CMK (cell line): ENCODE measurements around the gene FARSA.
"Not testable (repeated sequence)": the region's sequence is repeated elsewhere in the genome, so short reads cannot be mapped to it uniquely, and the experiment has no call there.

Source experiments
- DNase-seq: peaks from one replicate; pipeline ENCODE4 v3.0.0-alpha.2; 2010; ENCODE audit warnings: low read depth

The FARSA gene

DNA sequence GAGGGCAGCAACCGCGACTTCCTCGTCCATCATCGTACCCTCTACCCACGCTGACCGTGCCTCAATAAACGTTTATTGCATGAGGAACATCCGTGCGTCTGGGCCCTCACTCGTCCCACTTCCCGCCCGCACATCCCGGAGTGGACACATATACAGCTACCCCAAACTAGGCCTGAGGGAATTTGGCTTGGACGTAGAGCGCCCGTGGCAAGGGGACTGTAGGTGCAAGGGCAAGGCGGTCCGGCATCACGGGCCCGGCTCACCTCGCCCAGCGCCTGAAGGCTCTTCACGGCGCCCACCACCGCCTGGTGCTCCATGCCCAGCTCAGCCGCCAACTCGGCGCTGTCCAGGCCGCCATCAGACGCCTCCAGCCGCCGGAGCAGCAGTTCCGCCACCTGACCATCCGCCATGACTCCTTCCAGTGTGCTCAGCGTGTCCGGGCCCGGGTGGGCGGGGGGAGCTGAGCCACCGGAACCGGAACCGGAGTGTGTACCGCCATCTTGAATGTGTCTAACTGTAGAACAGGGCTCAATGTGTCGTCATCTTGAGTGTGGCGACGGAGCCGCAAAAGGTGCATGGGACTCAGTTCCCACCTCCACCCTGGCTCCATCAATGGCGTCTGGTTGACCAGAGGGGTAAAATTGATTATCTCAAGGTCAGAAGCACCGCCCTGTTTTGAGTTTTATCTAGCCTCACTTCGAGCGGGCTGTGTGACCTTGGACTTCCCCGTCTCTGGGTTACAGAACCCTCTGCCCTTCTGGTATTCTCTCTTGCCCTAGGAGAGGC is at the start of gene FARSA:
FARSA (minus strand) TSS at position 425 of the 786 bp plus-strand sequence; CDS start at position 410, 15 bp downstream.
- DNase-seq, result peak; percentile 79

DNA sequence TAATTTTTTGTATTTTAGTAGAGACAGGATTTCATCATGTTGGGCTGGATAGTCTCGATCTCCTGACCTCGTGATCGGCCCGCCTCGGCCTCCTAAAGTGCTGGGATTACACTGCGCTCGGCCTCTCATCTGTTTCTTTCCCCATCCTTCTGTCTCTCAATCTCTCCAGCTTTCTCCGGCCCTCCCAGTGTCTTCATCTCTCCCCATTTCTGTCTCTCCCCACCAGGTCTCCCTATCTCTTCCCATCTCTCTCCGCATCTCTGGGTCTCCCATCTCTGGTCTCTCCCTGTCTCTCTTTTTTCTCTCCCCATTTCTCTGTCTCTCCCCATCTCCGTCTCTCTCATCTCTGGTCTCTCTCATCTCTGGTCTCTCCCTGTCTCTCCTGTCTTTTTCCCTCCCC is 49.6 kb upstream of the FARSA start:
- no peak for DNase-seq

DNA sequence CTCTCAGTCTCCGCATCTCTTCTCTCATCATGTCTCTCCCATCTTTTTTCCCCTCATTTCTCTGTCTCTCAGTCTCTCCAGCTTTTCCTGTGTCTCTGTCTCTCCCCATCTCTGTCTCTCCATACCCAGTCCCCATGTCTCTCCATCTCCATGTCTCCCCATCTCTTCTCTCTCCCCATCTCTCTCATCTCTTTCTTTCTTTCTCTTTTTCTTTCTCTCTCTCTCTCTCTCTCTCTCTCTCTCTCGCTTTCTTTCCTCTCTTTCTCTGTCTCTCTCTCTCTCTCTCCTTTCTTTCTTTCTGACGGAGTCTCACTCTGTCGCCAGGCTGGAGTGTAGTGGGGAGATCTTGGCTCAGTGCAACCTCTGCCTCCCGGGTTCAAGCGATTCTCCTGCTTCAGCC is 49.1 kb upstream of the FARSA start:
- DNase-seq, result no peak

DNA sequence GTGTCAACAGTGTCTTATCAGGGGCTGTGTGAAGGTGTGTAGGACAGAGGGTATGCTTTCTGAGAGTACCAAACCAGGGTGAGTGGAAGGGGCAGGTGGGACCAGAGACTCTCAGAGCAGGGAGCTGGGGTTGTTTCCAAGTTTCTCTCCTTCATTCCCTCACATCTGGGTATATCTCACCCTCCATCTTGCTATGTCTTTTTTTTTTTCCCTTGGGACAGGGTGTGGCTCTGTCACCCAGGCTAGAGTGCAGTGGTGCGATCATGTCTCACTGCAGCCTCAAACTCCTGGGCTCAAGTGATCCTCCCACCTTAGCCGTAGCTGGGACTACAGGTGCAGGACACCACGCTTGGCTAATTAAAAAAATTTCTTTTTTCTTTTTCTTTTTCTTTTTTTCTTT is 46.5 kb upstream of the FARSA start:
- DNase-seq, result no peak

DNA sequence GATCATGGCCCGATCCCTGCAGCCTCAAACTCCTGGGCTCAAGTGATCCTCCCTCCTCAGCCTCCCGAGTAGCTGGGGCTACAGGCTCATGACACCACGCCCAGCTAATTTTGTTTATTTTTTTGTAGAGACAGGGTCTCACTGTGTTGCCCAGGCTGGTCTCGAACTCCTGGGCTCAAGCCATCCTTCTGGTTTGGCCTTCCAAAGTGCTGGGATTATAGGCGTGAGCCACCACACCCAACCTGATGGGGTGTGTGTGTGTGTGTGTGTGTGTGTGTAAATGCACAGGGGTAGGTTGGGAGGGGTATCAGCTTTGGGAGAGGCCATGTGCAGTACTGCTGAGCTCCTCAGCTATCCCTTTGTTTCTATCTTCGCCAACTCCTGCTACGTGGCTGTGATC is 42.6 kb upstream of the FARSA start:
- not testable (repeated sequence) for DNase-seq

DNA sequence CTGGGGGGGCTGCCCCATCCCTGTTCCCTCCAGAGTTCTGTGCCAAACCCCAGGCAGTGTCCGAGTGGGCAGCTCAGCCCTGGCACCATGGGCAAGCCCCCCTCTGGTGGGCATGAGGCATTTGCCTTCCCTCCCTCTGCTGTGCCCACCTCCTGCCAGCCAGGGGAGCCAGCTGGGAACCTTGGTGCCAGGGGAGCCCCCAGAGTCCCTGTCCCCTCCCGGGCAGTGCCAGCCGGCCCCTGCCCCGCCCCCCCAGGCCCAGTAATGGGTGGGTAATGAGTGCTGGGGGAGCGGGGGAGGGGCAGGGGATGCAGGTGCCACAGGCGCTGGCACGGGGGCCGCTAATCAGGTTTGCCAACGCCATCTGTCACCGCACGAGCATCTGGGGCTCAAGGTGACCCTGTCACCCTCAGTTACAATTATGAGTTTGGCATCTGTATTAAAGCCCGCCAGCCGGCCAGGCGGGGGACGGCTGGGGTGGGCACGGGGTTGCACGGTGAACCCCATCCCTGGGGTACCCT is 41.8 kb upstream of the FARSA start:
- DNase-seq, result no peak

DNA sequence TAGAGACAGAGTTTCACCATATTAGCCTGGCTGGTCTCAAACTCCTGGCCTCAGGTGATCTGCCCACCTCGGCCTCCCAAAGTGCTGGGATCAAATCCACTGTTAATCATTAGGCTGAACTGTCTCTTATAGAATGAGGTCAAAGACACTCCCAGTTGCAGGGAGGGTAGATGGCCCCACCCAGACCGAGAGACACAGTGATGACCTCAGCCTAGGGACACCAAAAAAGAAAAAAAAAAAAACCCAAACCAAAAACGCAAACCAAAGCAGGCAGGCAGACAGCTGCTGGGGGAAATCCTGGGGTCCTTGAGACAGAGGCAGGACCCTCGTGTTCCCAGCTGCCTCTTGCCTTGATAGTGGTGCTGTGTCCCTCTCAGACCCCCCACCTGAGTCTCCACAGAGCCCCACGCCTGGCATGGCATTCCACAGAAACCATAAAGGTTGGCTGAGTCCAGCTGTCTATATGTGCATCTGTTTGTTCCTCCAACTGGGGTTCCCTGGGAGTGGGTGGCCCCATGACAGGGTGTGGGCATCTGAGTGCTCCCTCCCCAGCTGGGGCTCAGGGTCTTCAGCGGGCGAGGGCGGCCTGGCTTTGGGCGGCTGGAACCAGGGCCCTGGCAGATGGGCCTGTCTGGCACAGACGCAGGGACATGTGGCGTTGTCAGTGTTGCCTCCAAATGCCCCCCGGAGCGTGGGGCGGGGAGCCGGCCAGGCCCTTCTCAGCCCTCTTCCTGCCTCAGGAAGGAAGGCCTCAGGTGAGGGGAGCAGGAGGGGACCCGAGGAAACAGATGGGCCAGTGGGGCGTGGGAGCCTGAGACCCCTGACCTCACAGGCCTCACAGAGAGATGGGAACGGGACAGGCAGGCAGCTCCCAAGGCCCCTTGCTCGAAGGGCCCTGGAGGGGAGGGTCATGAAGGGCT is 41.0 kb upstream of the FARSA start:
- DNase-seq, result no peak

DNA sequence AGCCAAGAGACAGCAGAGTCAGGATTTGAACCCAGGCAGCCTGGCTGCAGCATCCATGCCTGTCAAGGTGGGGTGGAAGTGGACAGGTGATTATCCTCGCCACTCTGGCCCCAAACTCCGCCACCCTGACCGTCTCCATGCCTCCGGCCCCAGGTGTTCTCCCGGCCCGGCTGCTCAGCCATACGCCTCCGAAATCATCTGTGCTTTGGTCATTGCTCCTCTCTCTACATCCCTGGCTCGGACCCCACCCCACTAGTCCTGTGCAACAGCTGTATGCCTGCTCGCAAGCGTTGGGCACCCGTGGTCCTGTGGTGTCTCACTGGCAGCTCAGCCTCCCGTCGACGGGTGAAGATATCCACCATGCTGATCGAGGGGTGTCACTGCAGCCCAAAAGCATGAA is 39.7 kb upstream of the FARSA start:
- DNase-seq, result no peak

DNA sequence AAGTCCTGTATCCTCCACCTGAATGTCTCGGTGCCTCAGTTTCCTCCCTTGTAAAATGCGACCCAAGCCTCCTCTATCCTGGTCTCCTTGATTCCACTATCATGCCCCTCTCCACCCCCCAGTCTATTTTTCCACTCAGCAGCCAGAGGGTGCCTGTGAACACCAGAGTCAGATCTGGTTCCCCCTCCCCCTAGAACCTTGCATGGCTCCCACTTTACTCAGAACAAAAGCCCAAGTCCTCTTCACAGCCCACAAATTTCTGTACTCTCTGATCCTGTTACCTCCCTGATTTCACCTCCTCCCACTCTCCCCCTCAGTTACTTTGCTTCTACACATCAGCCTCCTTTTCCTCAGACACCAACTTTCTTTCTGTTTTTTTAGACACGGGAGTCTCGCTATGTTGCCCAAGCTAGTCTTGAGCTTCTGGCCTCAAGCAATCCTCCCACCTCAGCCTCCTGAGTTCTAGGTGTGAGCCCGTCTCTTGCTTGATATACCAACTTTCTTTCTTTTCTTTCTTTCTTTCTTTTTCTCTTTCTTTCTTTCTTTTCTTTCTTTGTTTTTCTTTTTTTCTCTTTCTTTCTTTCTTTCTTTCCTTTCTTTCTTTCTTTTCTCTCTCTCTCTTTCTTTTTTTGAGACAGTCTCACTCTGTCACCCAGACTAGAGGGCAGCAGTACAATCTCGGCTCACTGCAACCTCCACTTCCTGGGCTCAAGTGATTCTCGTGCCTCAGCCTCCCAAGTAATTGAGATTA is 36.7 kb upstream of the FARSA start:
- no peak for DNase-seq

DNA sequence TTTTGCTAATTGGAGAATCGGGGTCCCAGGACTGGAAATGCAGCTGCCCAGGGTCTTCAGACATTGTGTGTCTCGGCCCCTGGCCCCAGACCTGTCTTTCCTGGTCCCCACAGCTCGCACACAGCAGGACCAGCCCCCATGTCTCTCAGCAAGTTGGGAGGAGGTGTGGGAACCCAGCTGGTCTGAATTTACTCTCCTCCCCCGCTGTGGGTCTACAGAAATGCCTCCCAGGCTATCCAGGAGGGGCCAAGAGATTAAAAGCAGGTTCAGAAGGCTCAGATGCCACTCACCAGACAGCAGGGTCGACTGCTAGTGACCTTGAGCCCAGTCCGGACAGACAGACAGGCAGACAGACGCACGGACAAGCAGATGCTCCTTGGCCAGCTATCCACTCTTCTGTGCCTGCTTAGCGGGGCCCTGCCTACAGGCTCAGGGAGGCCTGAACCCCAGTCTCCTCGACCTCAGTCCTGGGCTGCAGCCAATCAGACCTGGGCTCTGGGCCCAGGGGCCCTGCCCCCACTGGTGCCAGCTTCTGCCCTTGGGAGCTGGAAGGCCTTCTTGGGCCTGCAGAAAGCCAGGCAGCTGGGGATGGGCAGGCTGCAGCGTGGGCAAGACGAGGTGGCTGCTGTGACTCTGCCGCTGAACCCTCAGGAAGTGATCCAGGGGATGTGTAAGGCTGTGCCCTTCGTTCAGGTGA is 35.9 kb upstream of the FARSA start, which contains the start of gene DAND5:
DAND5 (plus strand) TSS at position 285 of the 697 bp plus-strand sequence; CDS start at position 370, 85 bp downstream.
- no peak for DNase-seq

DNA sequence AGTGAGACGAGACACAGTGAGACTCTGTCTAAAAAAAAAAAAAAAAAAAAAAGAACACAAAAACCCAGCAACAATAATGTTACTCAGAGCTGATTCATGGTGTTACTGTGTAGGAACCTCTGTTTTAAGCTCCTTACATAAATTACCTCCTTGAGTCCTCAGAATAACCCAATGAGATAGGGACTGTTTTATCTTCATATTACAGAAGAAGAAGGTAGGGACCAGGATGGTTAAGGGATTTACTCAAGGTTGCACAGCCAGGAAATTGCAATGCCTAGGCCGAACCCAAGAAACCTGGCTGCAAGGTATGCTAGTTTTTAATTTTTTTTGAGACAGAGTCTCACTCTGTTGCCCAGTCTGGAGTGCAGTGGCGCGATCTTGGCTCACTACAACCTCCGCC is 34.4 kb upstream of the FARSA start:
- DNase-seq, result no peak

DNA sequence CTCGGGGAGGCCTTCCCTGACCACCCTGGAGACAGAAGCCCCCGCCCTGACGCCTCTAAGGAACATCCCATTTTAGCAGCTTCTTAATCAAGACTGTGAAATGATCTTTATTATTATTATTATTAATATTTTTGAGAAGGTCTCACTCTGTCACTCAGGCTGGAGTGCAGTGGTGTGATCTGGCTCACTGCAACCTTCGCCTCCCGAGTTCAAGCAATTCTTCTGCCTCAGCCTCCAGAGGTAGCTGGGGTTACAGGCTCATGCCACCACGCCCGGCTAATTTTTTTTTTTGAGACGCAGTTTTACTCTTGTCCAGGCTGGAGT is 32.3 kb upstream of the FARSA start:
- DNase-seq, result no peak

DNA sequence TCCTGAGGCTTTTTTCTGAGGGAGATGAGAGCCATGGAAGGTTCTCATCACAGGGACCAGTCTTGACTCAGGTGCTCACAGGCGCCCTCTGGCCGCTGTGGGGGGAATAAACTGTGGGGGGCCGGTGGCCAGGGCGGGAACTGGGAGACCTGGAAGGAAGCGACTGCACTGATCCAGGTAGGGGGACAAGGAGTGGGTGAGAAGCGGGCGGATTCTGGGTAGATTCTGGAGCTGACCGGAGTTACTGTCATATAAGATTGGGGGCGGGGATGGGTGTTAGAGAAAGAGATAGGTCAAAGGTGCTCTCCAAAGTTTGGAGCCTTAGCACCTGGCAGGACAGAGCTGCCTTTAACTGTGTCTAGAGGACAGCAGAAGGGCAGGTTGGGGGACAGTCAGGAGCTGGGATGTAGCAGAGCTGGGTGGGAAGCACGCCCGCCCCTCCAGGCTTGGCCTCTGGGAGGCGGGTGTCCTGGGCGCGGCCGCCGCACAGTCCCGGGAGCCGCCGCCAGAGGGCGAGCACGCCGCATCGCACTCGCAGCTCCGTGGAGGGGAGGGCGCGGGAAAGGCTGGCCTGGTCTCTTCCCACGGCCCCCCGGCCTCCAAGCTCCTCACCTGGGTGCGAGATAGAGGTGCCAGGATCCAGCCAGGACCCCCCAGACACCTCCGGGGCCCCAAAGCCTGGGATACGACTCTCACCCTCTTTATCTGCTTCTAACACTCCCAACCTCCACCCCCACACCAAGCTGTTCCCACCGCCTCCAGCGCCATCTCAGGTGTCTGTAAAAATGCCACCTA is 31.7 kb upstream of the FARSA start:
- DNase-seq, result peak; percentile 58

DNA sequence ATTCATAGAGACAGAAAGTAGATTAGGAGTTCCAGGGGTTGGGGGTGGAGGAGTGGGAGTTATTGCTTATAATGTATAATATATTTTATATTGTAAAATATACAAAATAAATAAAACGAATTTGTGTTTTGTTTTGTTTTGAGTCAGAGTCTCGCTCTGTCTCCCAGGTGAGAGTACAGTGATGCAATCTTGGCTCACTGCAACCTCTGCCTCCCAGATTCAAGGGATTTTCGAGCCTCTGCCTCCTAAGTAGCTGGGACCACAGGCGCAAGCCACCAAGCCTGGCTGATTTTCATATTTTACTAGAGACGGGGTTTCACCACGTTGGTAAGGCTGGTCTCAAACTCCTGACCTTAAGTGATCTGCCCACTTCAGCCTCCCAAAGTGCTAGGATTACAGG is 26.0 kb upstream of the FARSA start:
- no peak for DNase-seq

DNA sequence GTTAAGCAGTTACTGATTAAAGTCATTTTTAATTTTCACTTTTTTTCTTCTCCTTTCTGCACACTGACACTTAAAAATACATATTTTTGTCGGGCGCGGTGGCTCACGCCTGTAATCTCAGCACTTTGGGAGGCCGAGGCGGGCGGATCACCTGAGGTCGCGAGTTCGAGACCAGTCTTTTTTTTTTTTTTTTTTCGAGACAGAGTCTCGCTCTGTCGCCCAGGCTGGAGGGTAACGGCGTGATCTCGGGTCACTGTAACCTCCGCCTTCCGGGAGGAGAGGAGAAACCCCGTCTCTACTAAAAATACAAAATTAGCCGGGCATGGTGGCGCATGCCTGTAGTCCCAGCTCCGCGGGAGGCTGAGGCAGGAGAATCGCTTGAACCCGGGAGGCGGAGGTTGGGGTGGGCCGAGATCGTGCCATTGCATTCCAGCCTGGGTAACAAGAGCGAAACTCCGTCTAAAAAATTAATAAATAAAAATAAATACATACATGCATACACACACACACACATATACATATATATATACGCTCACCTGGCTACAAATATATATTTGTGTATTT is 24.0 kb upstream of the FARSA start:
- DNase-seq, result not testable (repeated sequence)

DNA sequence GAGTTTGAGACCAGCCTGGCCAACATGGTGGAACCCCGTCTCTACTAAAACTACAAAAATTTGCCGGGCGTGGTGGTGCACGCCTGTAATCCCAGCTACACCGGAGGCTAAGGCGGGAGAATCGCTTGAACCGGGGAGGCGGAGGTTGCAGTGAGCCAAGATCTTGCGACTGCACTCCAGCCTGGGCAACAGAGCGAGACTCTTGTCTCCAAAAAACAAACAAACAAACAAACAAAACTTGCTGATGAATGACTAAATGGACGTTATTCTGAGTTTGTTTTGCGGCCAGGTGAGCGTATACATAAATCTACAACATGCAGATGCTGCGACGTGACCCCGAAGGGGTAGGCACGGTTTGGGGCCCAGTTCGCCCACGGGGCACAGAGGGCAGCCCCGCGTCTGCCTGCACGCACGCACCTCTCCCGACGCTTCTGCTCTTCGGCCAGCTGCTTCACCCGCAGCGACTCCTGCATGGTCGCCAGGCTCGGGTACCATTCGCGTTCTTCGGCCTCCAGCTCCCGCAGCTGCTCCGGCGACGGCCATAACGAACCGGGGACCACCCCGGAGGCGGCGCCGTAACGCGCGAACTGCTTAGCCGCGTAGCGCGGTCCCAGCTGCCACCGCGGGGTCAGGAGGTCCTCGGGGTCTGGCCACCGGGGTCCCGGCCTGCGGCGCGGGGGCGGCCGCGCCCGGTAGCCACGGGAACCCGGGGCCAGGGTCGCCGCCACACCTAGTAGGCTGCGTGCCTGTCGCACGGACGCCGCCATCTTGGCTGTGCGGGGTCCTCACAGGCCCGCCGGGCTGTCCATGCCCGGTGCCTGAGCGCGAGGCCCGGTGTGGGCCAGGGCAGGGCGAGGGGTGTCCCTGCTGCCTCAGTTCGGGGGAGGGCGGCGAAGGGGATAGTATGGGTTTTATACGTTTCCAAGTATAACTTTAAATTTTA is 23.2 kb upstream of the FARSA start, which contains the start of gene GADD45GIP1:
GADD45GIP1 (minus strand) TSS at position 778 of the 943 bp plus-strand sequence; CDS start at position 767, 11 bp downstream.
- DNase-seq, result peak; percentile 45

DNA sequence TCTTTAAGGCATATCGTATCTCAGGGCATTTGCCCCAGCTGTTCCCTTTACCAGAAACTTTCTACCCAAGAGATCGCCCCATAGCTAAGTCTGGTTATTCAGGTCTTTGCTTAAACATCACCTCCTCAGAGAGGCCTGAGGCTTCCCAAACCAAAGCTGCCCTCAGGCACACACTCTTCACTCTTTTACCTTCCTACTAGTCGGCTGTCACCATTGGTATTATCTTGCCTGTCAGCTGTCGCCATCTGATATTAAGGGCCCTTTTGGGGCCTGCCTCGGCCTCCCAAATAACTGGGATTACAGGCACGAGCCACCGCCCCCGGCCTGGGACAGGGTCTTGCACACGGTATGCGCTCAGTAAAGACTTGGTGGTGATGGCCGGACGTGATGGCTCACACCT is 22.5 kb upstream of the FARSA start:
- DNase-seq, result no peak

DNA sequence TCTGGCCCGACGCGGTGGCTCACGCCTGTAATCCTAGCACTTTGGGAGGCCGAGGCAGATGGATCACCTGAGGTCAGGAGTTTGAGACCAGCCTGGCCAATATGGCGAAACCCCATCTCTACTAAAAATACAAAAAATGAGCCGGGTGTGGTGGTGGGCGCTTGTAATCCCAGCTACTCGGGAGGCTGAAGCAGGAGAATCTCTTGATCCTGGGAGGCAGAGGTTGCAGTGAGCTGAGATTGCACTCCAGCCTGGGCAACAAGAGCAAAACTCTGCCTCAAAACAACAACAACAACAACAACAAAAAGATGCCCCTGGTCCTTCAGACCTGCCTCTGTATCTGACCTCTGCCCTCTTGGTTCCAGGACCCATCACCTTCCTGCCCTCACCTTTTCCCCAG is 22.1 kb upstream of the FARSA start:
- not testable (repeated sequence) for DNase-seq

DNA sequence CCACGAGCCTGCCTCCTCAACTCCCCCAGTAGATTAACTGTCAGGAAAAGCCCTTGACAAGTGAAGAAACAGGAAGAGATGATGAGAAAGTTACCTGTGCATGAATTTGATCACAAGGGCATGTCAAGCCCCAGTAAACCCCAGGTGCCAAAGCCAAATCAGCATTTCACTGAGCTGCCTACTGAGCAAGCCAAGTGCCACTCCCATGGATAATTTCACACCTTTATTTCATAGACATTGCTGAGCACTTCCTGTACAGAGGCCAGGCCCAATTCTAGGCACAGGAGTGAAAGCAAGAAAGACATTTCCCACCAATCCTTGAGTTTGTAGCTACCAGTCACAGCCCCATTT is 21.1 kb upstream of the FARSA start:
- DNase-seq, result no peak
